ENCODE results near the gene HIBCH. TPM values are rescaled to one million over a fixed set of nuclear protein-coding genes. Genes with fewer than 3 reads are reported as not detected.

HIBCH gene
- total RNA-seq, 3 donors from 2014 or later (not counting 1 experiment from before 2014, with no cell fraction given): 19.3 to 31.4 (median 21.6) TPM

DNA sequence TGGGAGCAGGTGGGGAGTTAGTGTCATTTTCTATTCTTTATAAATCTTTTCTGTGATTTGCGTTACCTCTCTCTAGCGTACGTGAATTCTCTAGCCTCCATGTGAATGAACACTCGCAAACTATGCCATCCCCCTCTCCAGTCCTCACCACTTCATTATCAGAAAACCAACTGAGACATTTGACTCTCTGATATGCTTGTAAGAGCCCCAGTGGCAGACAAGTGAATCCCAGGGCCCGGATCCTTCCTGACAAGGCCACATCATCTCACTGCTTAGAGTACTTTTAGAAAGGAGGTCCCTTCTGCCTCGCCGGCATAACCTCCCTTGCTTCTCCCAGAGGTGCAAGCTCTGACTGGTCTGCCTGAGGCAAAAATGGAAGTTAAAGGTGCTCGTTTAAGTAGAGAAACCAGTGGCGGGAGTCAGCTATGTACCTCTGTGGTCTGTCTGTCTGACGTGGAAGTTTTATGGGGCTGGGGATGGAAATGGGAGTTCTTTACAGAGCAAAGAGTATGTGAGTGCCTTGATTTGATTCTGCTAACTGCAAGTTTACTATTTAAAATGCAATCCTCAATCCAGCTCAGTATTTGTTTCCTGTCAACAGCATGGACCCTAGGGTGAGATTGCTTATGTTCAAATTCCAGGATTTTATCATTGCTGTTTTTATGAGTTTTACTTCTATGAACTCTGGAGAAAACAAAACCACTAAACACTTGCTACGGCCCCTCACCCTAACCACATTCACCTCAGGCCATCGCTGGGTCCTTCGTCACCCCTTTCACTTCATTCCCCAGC lies 142.2 kb downstream of the HIBCH start:
- H3K4me1 Mint-ChIP-seq: peaks cover 11 to 17% of the 10 kb centered on the region in 2 donors
- no peaks in the 10 kb centered on the region for H3K36me3 Mint-ChIP-seq
- H3K27ac Mint-ChIP-seq: no peak overlapping the region
- TF ChIP-seq, protein P1, sequence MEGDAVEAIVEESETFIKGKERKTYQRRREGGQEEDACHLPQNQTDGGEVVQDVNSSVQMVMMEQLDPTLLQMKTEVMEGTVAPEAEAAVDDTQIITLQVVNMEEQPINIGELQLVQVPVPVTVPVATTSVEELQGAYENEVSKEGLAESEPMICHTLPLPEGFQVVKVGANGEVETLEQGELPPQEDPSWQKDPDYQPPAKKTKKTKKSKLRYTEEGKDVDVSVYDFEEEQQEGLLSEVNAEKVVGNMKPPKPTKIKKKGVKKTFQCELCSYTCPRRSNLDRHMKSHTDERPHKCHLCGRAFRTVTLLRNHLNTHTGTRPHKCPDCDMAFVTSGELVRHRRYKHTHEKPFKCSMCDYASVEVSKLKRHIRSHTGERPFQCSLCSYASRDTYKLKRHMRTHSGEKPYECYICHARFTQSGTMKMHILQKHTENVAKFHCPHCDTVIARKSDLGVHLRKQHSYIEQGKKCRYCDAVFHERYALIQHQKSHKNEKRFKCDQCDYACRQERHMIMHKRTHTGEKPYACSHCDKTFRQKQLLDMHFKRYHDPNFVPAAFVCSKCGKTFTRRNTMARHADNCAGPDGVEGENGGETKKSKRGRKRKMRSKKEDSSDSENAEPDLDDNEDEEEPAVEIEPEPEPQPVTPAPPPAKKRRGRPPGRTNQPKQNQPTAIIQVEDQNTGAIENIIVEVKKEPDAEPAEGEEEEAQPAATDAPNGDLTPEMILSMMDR (IDR thresholded peaks at IDR 0.05): no peak
- H3K4me3 ChIP-seq (ENCODE audit: low read length): no peak overlapping the region
- H3K9me3 Mint-ChIP-seq: no peaks in the 10 kb centered on the region
- no peak for DNase-seq
- intact Hi-C loops (cut with micrococcal nuclease): no loop called here
- peaks cover 9% of the 10 kb centered on the region for H3K27me3 ChIP-seq (ENCODE audit: control insufficient read depth, insufficient read depth, low read length)
- H3K36me3 ChIP-seq (ENCODE audit: control insufficient read depth, insufficient read depth, low read length): no peaks in the 10 kb centered on the region
- 68% methylated on average over 13 of the region's 13 CpGs for WGBS (ENCODE audit: insufficient coverage)
- ATAC-seq: no peak
- peaks cover 0 to 27% of the 10 kb centered on the region in 2 donors for H3K27me3 Mint-ChIP-seq (ENCODE audit: low read depth in 2 of 2)
- H3K9me3 ChIP-seq (ENCODE audit: control insufficient read depth, insufficient read depth, low read length): no peaks in the 10 kb centered on the region
- H3K4me3 Mint-ChIP-seq: no peak overlapping the region
- H3K4me1 ChIP-seq (ENCODE audit: control insufficient read depth, insufficient read depth, low read length): peaks cover 9% of the 10 kb centered on the region
- no peak overlapping the region for H3K27ac ChIP-seq (ENCODE audit: low read length)

DNA sequence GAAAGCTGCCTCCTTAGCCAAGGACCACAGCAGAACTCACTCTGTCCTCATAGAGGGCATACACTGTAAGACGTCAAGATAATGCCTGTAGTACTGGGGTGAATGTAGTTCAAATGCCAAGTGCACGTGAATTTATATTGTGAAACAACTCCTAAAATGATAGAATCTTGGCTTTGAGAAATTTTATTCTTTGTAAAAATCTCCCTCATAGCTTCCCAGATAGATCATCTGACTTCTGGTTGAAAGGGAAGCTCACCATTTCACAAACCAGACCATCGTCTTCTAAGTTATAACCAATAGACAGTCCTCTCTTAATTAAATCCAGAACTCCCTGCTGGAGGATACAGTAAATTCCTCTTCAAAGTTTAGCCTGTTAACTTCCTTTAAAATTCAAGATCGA lies 146.2 kb downstream of the HIBCH start:
- Histone ChIP-seq H3K4me1 (ENCODE audit: control insufficient read depth, insufficient read depth, low read length) (no peaks in the 10 kb centered on the region), H3K9me3 (ENCODE audit: control insufficient read depth, insufficient read depth, low read length) (no peaks in the 10 kb centered on the region), H3K36me3 (ENCODE audit: control insufficient read depth, insufficient read depth, low read length) (no peaks in the 10 kb centered on the region), H3K27ac (ENCODE audit: low read length) (no peak overlapping the region), H3K4me3 (ENCODE audit: low read length) (no peak overlapping the region), H3K27me3 (ENCODE audit: control insufficient read depth, insufficient read depth, low read length) (peaks cover 3% of the 10 kb centered on the region)
- Mint-ChIP-seq H3K27me3 (ENCODE audit: low read depth in 2 of 2) (peaks cover 0 to 17% of the 10 kb centered on the region in 2 donors), H3K4me1 (peaks cover 0 to 5% of the 10 kb centered on the region in 2 donors), H3K36me3 (peaks cover 4% of the 10 kb centered on the region), H3K27ac (no peak overlapping the region), H3K4me3 (no peak overlapping the region), H3K9me3 (peaks cover 0 to 5% of the 10 kb centered on the region in 2 donors)
- DNase-seq: no peak
- TF ChIP-seq, protein P1 (IDR thresholded peaks at IDR 0.05): no peak
- 75% methylated on average over 4 of the region's 4 CpGs for WGBS (ENCODE audit: insufficient coverage)
- intact Hi-C loops (cut with micrococcal nuclease): no loop called here
- no peak for ATAC-seq

DNA sequence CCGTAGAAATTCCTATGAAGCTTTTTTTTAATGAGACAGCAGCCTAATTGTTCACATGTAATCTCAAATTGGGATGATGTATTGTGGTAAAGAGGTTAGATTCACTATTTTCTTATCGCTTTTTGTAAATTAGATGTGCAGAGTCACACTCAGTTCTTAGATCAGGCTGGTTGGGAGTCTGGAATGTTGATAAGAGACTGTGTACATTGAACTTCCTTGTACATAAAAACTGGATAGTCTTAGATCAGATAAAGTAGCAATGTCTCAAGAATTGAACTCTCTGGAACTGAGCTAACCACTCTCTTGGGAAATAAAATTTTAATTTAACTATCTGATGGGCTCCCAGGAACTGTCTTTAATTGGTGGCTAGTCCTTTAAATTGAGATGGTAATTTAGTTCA lies 149.0 kb downstream of the HIBCH start:
- Mint-ChIP-seq H3K27me3 (ENCODE audit: low read depth in 2 of 2) (peaks cover 0 to 9% of the 10 kb centered on the region in 2 donors), H3K4me1 (no peaks in the 10 kb centered on the region), H3K9me3 (peaks cover 0 to 6% of the 10 kb centered on the region in 2 donors), H3K4me3 (no peak overlapping the region), H3K36me3 (peaks cover 6% of the 10 kb centered on the region), H3K27ac (no peak overlapping the region)
- H3K27ac ChIP-seq (ENCODE audit: low read length): no peak overlapping the region
- DNase-seq (no peak), ATAC-seq (no peak)
- no peaks in the 10 kb centered on the region for H3K36me3 ChIP-seq (ENCODE audit: control insufficient read depth, insufficient read depth, low read length)
- peaks cover 5% of the 10 kb centered on the region for H3K9me3 ChIP-seq (ENCODE audit: control insufficient read depth, insufficient read depth, low read length)
- no peaks in the 10 kb centered on the region for H3K27me3 ChIP-seq (ENCODE audit: control insufficient read depth, insufficient read depth, low read length)
- TF ChIP-seq, protein P1 (IDR thresholded peaks at IDR 0.05): no peak
- intact Hi-C loops (cut with micrococcal nuclease): no loop called here
- WGBS (ENCODE audit: insufficient coverage): 0% methylated on average over 1 of the region's 2 CpGs
- no peak overlapping the region for H3K4me3 ChIP-seq (ENCODE audit: low read length)
- H3K4me1 ChIP-seq (ENCODE audit: control insufficient read depth, insufficient read depth, low read length): no peaks in the 10 kb centered on the region
